Suprapubic skin (tissue), 3 donors: ENCODE measurements around the gene TDRD9.

ENCODE experiments used
- POLR2A ChIP-seq, 2 donors: fragments of 450-650 bp; IDR thresholded peaks; one replicate each; pipeline ENCODE4 v1.6.1; 2017; ENCODE audit warnings: antibody characterized with exemption in 2 of 2, mild to moderate bottlenecking in 2 of 2, moderate library complexity in 2 of 2
- TF ChIP-seq, protein P1 (sequence below), 2 donors: fragments of 200-600 bp in 1 of 2; fragments of 450-650 bp in 1 of 2; sonication (generic) in 1 of 2; IDR thresholded peaks; one replicate each; pipeline ENCODE4 v1.5.1; 2016 to 2019; ENCODE audit warnings: antibody characterized with exemption in 2 of 2, mild to moderate bottlenecking in 1 of 2, moderate library complexity in 1 of 2

- TF ChIP-seq POLR2A (IDR thresholded peaks at IDR 0.05): no peak
- TF ChIP-seq, protein P1, sequence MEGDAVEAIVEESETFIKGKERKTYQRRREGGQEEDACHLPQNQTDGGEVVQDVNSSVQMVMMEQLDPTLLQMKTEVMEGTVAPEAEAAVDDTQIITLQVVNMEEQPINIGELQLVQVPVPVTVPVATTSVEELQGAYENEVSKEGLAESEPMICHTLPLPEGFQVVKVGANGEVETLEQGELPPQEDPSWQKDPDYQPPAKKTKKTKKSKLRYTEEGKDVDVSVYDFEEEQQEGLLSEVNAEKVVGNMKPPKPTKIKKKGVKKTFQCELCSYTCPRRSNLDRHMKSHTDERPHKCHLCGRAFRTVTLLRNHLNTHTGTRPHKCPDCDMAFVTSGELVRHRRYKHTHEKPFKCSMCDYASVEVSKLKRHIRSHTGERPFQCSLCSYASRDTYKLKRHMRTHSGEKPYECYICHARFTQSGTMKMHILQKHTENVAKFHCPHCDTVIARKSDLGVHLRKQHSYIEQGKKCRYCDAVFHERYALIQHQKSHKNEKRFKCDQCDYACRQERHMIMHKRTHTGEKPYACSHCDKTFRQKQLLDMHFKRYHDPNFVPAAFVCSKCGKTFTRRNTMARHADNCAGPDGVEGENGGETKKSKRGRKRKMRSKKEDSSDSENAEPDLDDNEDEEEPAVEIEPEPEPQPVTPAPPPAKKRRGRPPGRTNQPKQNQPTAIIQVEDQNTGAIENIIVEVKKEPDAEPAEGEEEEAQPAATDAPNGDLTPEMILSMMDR (IDR thresholded peaks at IDR 0.05): no peak
Observed at GRCh38 chr14:103910984-103911383, 17.3 kb upstream of the TDRD9 start.
